Measurements from ENCODE around the gene TAOK2. TPM values are rescaled to one million over a fixed set of nuclear protein-coding genes. Genes with fewer than 3 reads are reported as not detected.

Gene TAOK2
- total and polyA plus RNA-seq, 2 of the 13 experiments (the other 11 are each of a cell fraction or from before 2014, with no cell fraction given) = 17.4 to 43.2 TPM

DNA sequence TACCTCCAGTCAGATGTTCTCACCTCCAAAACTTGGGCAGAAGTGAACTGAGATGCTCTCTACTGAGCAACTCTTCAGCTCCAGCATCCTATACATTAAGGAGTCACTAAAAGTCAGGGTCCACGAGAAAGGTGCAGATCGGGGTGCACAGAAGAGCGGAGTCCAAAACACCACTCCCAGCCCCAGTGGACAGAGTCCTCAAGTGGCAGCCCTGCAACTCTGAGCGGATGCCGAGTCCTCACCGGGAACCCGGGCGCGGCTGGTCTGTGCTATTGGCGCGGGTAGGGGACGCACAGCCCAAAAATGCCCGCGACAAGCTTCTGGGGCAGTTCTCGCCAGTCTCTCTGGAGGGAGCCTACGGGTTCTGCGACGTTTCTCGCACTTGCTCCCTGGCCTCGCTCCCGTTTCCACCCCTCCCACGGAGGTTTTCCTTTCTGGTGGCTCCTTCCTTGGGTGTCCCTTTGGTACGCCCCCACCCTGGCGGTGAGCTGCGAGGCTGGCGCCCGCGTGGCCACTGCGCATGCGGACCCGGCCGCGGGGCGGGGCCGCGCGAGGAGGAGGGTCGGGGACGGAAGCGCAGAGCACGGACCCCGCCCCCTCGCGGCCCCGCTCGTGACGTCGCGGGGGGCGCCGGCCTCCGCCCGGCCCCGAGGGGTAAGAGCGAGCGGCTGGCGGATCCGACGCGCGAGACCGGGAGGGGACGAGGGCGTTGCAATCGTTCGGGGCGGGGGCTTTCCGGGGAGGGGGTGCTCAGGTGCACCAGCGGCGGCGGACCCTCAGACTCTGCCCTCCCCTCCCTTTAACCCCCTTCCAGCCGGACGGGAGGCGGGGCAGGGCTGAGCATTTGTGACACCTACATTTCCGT lies 12.0 kb upstream of the TAOK2 start, which contains the start of gene TMEM219 (continued):
- 0 out of 2 replicates have a peak, but pooled peaks have one; percentile 28 for TF ChIP-seq DMTF1 (CRISPR knock-in tag; IDR thresholded peaks at IDR 0.05)
- TF ChIP-seq, protein P1, sequence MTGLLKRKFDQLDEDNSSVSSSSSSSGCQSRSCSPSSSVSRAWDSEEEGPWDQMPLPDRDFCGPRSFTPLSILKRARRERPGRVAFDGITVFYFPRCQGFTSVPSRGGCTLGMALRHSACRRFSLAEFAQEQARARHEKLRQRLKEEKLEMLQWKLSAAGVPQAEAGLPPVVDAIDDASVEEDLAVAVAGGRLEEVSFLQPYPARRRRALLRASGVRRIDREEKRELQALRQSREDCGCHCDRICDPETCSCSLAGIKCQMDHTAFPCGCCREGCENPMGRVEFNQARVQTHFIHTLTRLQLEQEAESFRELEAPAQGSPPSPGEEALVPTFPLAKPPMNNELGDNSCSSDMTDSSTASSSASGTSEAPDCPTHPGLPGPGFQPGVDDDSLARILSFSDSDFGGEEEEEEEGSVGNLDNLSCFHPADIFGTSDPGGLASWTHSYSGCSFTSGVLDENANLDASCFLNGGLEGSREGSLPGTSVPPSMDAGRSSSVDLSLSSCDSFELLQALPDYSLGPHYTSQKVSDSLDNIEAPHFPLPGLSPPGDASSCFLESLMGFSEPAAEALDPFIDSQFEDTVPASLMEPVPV (CRISPR knock-in tag; IDR thresholded peaks at IDR 0.05) = peak; percentile 86; the same call in 1 of the 2 replicates
- TF ChIP-seq ZFYVE20 (CRISPR knock-in tag; IDR thresholded peaks at IDR 0.05; ENCODE audit: borderline replicate concordance, low read depth) = no peak
- TF ChIP-seq TAF15 (IDR thresholded peaks at IDR 0.05; ENCODE audit: low read depth, low read length, poor library complexity, severe bottlenecking) = peak; percentile 53
- TF ChIP-seq PPARG (CRISPR knock-in tag; conservative IDR thresholded peaks at IDR 0.05) = no peak
- peak; percentile 58 for TF ChIP-seq HNF4A (CRISPR knock-in tag; IDR thresholded peaks at IDR 0.05)
- TF ChIP-seq ZNF101 (CRISPR knock-in tag; IDR thresholded peaks at IDR 0.05; ENCODE audit: borderline replicate concordance, low read depth) = no peak
- peak; percentile 59; the same call in 1 of the 2 replicates for TF ChIP-seq ZNF296 (CRISPR knock-in tag; conservative IDR thresholded peaks at IDR 0.05)
- TF ChIP-seq ZNF672 (CRISPR knock-in tag; IDR thresholded peaks at IDR 0.05) = no peak
- TF ChIP-seq, protein P2, sequence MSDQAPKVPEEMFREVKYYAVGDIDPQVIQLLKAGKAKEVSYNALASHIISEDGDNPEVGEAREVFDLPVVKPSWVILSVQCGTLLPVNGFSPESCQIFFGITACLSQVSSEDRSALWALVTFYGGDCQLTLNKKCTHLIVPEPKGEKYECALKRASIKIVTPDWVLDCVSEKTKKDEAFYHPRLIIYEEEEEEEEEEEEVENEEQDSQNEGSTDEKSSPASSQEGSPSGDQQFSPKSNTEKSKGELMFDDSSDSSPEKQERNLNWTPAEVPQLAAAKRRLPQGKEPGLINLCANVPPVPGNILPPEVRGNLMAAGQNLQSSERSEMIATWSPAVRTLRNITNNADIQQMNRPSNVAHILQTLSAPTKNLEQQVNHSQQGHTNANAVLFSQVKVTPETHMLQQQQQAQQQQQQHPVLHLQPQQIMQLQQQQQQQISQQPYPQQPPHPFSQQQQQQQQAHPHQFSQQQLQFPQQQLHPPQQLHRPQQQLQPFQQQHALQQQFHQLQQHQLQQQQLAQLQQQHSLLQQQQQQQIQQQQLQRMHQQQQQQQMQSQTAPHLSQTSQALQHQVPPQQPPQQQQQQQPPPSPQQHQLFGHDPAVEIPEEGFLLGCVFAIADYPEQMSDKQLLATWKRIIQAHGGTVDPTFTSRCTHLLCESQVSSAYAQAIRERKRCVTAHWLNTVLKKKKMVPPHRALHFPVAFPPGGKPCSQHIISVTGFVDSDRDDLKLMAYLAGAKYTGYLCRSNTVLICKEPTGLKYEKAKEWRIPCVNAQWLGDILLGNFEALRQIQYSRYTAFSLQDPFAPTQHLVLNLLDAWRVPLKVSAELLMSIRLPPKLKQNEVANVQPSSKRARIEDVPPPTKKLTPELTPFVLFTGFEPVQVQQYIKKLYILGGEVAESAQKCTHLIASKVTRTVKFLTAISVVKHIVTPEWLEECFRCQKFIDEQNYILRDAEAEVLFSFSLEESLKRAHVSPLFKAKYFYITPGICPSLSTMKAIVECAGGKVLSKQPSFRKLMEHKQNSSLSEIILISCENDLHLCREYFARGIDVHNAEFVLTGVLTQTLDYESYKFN (CRISPR knock-in tag; conservative IDR thresholded peaks at IDR 0.05) = no peak; the same call in 1 of the 2 replicates
- TF ChIP-seq ZNF430 (CRISPR knock-in tag; IDR thresholded peaks at IDR 0.05) = peak; percentile 93
- no peak for TF ChIP-seq ZNF761 (CRISPR knock-in tag; conservative IDR thresholded peaks at IDR 0.05)
- TF ChIP-seq ZBTB3 (CRISPR knock-in tag; IDR thresholded peaks at IDR 0.05; ENCODE audit: borderline replicate concordance, low read depth) = no peak; the same call in 1 of the 2 replicates
- TF ChIP-seq, protein P3, sequence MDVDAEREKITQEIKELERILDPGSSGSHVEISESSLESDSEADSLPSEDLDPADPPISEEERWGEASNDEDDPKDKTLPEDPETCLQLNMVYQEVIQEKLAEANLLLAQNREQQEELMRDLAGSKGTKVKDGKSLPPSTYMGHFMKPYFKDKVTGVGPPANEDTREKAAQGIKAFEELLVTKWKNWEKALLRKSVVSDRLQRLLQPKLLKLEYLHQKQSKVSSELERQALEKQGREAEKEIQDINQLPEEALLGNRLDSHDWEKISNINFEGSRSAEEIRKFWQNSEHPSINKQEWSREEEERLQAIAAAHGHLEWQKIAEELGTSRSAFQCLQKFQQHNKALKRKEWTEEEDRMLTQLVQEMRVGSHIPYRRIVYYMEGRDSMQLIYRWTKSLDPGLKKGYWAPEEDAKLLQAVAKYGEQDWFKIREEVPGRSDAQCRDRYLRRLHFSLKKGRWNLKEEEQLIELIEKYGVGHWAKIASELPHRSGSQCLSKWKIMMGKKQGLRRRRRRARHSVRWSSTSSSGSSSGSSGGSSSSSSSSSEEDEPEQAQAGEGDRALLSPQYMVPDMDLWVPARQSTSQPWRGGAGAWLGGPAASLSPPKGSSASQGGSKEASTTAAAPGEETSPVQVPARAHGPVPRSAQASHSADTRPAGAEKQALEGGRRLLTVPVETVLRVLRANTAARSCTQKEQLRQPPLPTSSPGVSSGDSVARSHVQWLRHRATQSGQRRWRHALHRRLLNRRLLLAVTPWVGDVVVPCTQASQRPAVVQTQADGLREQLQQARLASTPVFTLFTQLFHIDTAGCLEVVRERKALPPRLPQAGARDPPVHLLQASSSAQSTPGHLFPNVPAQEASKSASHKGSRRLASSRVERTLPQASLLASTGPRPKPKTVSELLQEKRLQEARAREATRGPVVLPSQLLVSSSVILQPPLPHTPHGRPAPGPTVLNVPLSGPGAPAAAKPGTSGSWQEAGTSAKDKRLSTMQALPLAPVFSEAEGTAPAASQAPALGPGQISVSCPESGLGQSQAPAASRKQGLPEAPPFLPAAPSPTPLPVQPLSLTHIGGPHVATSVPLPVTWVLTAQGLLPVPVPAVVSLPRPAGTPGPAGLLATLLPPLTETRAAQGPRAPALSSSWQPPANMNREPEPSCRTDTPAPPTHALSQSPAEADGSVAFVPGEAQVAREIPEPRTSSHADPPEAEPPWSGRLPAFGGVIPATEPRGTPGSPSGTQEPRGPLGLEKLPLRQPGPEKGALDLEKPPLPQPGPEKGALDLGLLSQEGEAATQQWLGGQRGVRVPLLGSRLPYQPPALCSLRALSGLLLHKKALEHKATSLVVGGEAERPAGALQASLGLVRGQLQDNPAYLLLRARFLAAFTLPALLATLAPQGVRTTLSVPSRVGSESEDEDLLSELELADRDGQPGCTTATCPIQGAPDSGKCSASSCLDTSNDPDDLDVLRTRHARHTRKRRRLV (CRISPR knock-in tag; IDR thresholded peaks at IDR 0.05) = no peak
- peak; percentile 74; the same call in 1 of the 2 replicates for TF ChIP-seq ZNF335 (CRISPR knock-in tag; IDR thresholded peaks at IDR 0.05)

Data from HepG2 (cell line).